B cell (primary cell): ENCODE data around the gene NR6A1.

Source experiments
- CTCF ChIP-seq: fragments of 200-600 bp; IDR thresholded peaks from one replicate; pipeline ENCODE4 v1.8.0; 2022; ENCODE audit warnings: antibody characterized with exemption, mild to moderate bottlenecking
- EZH2 ChIP-seq: IDR thresholded peaks from 2 replicates; pipeline ENCODE4 v1.6.1; 2012; ENCODE audit warnings: borderline replicate concordance, low read depth, mild to moderate bottlenecking, moderate library complexity, low read length; ENCODE audit not compliant: insufficient read depth, poor library complexity, severe bottlenecking

GRCh38 chr9:124541824-124542223 is 229.3 kb downstream of the NR6A1 start:
- no peak for TF ChIP-seq CTCF
- TF ChIP-seq EZH2, result no peak
